ENCODE measurements around the gene PRM3.

- TF ChIP-seq, protein P1, sequence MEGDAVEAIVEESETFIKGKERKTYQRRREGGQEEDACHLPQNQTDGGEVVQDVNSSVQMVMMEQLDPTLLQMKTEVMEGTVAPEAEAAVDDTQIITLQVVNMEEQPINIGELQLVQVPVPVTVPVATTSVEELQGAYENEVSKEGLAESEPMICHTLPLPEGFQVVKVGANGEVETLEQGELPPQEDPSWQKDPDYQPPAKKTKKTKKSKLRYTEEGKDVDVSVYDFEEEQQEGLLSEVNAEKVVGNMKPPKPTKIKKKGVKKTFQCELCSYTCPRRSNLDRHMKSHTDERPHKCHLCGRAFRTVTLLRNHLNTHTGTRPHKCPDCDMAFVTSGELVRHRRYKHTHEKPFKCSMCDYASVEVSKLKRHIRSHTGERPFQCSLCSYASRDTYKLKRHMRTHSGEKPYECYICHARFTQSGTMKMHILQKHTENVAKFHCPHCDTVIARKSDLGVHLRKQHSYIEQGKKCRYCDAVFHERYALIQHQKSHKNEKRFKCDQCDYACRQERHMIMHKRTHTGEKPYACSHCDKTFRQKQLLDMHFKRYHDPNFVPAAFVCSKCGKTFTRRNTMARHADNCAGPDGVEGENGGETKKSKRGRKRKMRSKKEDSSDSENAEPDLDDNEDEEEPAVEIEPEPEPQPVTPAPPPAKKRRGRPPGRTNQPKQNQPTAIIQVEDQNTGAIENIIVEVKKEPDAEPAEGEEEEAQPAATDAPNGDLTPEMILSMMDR (IDR thresholded peaks at IDR 0.05 in 4 of 5, conservative IDR thresholded peaks at IDR 0.05 in 1 of 5) = no peak
- no peak for TF ChIP-seq POLR2A (IDR thresholded peaks at IDR 0.05)
Measured at GRCh38 chr16:11310997-11311561, 37.6 kb upstream of the PRM3 start.
